ENCODE data around the gene GAS2L3.
A peak's percentile ranks its signal among the peaks of the same experiment; 100 is the strongest.

The GAS2L3 gene

DNA sequence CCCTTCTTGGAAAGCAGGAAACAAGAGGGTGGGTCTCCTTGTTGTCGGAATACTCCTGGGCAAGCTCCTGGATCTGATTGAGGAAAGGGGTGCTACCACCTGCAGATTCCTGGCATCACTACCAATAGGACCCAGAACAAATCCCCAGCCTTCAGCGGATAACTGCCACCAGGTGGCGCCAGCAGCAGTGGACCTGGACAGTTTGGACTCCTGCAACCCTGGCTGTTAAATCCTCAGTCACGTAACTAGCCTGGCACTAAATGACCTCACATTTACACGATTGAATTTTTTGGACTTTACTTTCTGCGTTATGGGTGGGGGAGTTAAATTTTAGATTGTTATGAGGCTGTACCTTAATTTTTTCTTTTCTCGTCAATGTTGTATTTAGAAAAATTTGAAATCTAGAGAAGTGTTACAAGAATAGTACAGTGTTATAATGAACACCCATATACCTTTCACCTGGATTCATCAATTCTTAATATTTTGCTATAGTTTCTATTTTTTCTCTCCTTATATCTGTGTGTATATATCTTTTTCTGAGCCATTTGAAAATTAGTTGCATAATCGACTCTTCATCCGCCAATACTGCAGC is 95.6 kb downstream of the GAS2L3 start:
- peak in 1 of 2 donors; percentile 39 for DNase-seq

DNA sequence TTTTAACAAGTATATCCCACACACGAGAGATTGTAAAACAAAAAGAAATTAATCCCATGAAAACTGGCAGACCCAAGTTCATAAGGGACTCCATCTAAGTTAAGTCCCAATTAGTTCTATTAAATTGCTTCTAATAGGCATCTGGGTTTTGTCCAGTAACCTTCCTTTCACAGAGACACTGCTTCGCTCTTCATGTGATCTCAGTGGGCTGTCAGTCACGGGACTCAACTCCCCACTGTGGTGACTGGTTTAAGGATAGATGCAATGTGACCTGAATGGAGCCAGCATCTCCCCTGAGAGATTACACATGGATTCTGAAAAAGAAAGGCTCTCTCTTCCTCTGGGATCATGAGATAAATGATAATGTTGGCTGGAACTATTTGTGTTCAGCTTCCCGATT is 96.4 kb downstream of the GAS2L3 start:
- no peak for DNase-seq

DNA sequence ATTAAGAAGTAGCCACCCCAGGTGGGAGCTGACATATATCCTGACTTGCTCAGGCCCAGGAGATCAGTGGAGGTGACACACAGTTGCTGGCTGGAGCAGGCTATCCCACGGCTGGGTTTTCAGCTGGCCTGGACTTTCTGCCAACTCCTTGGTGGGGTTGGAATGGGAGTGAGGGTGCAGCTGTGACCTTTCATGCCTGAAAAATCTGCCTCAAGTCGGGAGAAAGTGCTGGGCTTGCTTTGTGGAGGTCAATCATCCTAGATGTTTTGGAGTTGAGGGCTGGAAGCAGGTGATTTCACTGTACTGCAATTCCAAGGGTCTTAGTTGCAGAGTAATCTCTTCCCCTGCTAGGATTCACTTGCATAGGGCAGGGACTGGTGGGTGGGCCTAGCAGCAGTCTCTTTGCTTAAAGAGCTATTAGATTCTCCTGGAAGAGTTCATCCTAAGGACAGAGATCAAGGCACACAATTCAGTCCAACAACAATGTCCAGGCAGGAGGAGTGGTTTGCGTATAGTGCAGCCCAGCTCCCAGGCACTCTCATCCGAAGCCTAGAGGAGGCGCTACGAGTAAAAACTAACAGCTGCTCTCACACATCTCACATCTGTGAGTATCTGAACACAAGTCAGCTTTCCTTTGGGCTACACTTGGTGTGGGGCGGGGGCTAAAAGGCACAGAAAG is 98.1 kb downstream of the GAS2L3 start:
- DNase-seq: no peak

GRCh38 chr12:100672075-100672592 is 98.7 kb downstream of the GAS2L3 start:
- no peak for DNase-seq

DNA sequence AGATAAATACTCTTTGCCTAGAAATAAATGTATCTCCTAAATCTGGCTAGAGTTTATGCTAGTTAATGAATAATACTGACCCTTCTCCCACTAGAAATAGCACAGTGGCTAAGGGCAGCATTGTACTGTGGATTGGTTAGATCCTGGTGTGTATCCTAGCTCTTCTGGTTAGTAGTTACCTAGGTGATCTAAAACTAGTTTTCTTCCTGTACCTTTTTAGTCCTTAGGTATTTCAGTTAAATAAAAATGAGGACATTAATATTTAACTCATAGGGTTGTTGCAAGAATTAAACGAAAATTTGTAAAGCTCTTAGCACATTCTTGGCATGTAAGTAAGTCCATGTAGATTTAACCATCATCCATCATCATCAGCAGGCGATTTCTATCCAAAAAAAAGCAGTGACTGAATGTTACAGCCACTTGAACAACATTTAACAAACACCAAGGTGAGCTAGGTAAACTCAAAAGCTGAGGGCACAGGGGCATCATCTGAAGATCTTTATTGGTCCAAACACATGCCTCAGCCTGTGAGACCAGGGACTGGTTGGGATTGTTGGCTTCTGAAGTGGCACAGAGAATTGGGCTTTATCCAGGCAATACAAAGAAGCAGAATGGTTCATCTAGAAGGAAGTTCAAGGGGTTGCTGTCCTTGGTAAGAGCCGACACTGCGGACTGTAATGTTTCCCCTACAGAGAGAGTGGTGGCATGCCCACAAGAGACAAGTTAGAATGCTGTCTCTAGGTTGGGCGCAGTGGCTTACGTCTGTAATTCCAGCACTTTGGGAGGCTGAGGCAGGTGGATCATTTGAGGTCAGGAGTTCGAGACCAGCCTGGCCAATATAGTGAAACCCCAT is 100.8 kb downstream of the GAS2L3 start:
- DNase-seq: no peak

Data from hippocampal formation (tissue), 2 donors.